GM18870 (cell line): ENCODE results near the gene TEX48.
A peak's percentile ranks its signal among the peaks of the same experiment; 100 is the strongest.

ENCODE experiments used
- ATAC-seq: cut with Tn5 transposase; IDR thresholded peaks from one replicate; pipeline ENCODE4 v1.9.1; 2021; ENCODE audit warnings: moderate library complexity; ENCODE audit not compliant: unreplicated experiment

The TEX48 gene

GRCh38 chr9:114626415-114627020 is 55.5 kb downstream of the TEX48 start:
- no peak for ATAC-seq

DNA sequence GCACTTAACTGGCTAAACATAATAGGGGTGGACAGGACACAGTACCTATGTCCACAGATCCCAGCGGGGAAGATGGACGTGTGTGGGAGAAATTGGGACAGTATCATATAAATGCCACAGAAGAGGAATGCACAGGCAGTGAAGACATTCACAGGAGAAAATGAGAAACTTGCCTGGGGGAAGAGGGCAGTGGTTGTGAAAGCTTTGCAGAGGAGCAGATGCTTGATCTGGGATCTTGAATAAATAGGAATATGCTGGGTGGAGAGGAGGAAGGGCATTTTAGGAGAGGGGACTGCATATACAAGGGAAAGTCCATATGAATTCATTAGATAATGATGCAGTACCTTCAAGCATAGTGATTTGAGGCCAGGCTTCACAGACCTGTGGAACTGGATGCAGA is 57.3 kb downstream of the TEX48 start:
- ATAC-seq = no peak

DNA sequence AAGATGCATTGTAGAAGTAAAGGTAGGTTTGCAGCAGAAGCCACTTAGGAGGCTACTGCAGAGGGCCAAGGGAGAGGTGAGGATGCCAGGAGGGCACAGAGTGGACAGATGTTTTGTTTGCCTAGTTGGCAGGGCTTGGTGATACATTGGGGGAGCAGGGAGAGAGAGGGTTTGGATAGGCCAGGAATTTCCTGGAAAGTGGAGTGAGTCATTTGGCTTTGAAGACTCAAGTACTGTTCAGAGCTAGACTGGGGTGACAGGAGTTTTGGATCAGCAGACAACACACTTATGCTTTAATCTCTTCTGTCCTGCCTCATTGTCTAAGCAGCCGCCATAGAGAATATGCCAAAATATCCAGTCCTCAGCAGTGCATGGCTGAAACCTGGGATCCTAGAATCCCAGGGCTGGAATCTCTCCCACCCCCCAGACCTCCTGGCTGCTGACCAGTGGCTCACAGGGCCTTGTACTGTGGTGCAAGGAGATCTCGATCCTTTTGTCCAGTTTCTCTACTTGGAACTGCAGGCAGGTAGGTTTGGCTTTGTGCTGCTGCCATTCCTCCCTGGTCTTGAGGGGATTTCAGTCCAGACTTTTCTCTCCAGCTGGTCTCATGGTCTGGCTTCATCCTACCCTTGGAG is 59.9 kb downstream of the TEX48 start:
- ATAC-seq = no peak

DNA sequence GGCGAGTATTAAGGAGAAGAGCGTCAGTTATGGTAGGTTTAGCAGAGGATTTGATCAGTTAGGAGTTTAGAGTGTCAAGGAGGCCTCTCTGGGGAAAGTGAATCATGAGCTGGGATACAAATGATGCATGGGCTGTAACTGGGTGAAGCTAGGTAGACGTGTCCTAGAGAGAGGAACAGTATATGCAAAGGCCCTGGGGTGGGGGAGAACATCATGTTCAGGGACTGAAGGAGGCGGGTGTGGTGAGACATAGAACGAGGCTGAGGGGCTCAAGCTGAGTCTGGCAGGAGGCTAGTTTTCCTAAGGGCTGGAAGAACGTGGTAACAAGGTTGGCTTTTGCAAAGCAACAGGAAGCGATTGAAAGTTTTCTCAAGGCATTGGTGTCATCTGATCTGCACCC is 60.4 kb downstream of the TEX48 start:
- ATAC-seq = no peak

- ATAC-seq = peak; percentile 56
These were observed 62.7 kb downstream of the TEX48 start for GRCh38 chr9:114619191-114619761.

GRCh38 chr9:114616684-114617520 is 65.1 kb downstream of the TEX48 start:
- ATAC-seq = peak; percentile 60
